Measurements from ENCODE around the gene TCEA3. TPM values are rescaled to one million over a fixed set of nuclear protein-coding genes. Genes with fewer than 3 reads are reported as not detected.

Gene TCEA3
- total RNA-seq, 1 experiment from 2014 or later: 0.37 TPM

DNA sequence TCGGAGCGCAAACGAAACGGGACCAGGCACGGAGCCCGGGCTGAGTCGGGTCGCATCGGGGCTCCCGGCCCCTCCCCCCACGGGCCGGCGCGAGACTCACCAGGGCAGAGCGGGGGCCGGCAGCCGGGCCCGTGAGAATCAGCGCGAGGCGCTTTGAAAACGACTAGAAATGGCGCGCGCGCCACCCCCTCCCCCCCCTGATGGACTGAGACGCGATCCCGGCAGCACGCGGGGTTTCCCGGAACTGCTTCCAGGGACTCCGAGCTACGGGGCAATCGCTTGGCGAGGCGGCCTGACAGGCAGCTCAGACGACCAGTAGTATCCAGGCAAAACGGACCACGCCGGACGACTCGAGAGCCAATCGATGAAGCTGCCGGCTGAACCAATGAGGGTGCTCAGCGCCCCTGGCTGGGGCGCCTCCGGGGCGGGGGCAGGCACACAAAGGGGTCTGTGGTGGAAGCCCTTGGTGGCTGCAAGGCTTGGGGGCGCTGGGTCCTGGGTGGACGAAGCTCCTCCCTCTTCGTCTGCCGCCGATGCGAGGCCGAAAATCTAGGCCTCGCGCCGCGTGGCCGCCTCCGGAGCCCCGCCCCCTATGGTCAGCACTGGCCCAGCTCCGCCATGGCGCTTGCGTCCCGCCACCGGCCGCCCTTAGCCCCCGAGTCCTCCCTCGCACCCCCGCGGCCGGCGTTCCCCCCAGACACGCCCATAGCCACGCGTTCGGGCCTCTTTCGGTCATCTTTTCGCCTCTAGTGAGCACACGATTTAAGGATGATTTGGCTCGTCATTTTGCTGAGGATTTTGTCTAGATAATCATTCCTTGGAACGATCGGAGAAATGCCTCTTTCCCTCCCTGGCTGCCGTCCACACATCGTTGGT, 80.2 kb downstream of the TCEA3 start, which contains the start of gene HNRNPR (continued):
- TF ChIP-seq, protein P1, sequence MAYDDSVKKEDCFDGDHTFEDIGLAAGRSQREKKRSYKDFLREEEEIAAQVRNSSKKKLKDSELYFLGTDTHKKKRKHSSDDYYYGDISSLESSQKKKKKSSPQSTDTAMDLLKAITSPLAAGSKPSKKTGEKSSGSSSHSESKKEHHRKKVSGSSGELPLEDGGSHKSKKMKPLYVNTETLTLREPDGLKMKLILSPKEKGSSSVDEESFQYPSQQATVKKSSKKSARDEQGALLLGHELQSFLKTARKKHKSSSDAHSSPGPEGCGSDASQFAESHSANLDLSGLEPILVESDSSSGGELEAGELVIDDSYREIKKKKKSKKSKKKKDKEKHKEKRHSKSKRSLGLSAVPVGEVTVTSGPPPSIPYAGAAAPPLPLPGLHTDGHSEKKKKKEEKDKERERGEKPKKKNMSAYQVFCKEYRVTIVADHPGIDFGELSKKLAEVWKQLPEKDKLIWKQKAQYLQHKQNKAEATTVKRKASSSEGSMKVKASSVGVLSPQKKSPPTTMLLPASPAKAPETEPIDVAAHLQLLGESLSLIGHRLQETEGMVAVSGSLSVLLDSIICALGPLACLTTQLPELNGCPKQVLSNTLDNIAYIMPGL (CRISPR knock-in tag; IDR thresholded peaks at IDR 0.05): peak; percentile 23; the same call in 1 of the 2 replicates
- TF ChIP-seq, protein P2, sequence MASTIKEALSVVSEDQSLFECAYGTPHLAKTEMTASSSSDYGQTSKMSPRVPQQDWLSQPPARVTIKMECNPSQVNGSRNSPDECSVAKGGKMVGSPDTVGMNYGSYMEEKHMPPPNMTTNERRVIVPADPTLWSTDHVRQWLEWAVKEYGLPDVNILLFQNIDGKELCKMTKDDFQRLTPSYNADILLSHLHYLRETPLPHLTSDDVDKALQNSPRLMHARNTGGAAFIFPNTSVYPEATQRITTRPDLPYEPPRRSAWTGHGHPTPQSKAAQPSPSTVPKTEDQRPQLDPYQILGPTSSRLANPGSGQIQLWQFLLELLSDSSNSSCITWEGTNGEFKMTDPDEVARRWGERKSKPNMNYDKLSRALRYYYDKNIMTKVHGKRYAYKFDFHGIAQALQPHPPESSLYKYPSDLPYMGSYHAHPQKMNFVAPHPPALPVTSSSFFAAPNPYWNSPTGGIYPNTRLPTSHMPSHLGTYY (CRISPR knock-in tag; IDR thresholded peaks at IDR 0.05): no peak
- TF ChIP-seq, protein P3, sequence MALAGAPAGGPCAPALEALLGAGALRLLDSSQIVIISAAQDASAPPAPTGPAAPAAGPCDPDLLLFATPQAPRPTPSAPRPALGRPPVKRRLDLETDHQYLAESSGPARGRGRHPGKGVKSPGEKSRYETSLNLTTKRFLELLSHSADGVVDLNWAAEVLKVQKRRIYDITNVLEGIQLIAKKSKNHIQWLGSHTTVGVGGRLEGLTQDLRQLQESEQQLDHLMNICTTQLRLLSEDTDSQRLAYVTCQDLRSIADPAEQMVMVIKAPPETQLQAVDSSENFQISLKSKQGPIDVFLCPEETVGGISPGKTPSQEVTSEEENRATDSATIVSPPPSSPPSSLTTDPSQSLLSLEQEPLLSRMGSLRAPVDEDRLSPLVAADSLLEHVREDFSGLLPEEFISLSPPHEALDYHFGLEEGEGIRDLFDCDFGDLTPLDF (CRISPR knock-in tag; IDR thresholded peaks at IDR 0.05): peak; percentile 62; the same call in 1 of the 2 replicates
- TF ChIP-seq, protein P4, sequence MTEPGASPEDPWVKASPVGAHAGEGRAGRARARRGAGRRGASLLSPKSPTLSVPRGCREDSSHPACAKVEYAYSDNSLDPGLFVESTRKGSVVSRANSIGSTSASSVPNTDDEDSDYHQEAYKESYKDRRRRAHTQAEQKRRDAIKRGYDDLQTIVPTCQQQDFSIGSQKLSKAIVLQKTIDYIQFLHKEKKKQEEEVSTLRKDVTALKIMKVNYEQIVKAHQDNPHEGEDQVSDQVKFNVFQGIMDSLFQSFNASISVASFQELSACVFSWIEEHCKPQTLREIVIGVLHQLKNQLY (CRISPR knock-in tag; IDR thresholded peaks at IDR 0.05): no peak
- TF ChIP-seq ZNF232 (CRISPR knock-in tag; IDR thresholded peaks at IDR 0.05) (0 out of 2 replicates have a peak, but pooled peaks have one; percentile 27), IRF2 (CRISPR knock-in tag; IDR thresholded peaks at IDR 0.05; ENCODE audit: borderline replicate concordance, low read depth) (no peak), JAZF1 (CRISPR knock-in tag; IDR thresholded peaks at IDR 0.05) (no peak), TEAD1 (CRISPR knock-in tag; IDR thresholded peaks at IDR 0.05) (0 out of 2 replicates have a peak, but pooled peaks have one; percentile 37), MYBL2 (CRISPR knock-in tag; IDR thresholded peaks at IDR 0.05) (peak; percentile 75), KAT7 (CRISPR knock-in tag; IDR thresholded peaks at IDR 0.05; ENCODE audit: borderline replicate concordance) (no peak), GABPB1 (CRISPR knock-in tag; IDR thresholded peaks at IDR 0.05) (peak; percentile 9; the same call in 1 of the 2 replicates), GTF2I (CRISPR knock-in tag; conservative IDR thresholded peaks at IDR 0.05) (no peak), SOX15 (CRISPR knock-in tag; IDR thresholded peaks at IDR 0.05) (no peak), ZNF396 (CRISPR knock-in tag; IDR thresholded peaks at IDR 0.05; ENCODE audit: borderline replicate concordance) (no peak), ZNF219 (CRISPR knock-in tag; IDR thresholded peaks at IDR 0.05; ENCODE audit: borderline replicate concordance) (no peak), CREB1 (CRISPR knock-in tag; IDR thresholded peaks at IDR 0.05) (peak; percentile 76; the same call in 1 of the 2 replicates), ZNF317 (CRISPR knock-in tag; IDR thresholded peaks at IDR 0.05; ENCODE audit: borderline replicate concordance, low read depth) (no peak), NFATC4 (CRISPR knock-in tag; IDR thresholded peaks at IDR 0.05) (no peak)
- TF ChIP-seq, protein P5, sequence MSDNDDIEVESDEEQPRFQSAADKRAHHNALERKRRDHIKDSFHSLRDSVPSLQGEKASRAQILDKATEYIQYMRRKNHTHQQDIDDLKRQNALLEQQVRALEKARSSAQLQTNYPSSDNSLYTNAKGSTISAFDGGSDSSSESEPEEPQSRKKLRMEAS (CRISPR knock-in tag; IDR thresholded peaks at IDR 0.05): peak; percentile 92
- TF ChIP-seq, protein P6, sequence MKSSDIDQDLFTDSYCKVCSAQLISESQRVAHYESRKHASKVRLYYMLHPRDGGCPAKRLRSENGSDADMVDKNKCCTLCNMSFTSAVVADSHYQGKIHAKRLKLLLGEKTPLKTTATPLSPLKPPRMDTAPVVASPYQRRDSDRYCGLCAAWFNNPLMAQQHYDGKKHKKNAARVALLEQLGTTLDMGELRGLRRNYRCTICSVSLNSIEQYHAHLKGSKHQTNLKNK (CRISPR knock-in tag; IDR thresholded peaks at IDR 0.05): no peak
- TF ChIP-seq, protein P7, sequence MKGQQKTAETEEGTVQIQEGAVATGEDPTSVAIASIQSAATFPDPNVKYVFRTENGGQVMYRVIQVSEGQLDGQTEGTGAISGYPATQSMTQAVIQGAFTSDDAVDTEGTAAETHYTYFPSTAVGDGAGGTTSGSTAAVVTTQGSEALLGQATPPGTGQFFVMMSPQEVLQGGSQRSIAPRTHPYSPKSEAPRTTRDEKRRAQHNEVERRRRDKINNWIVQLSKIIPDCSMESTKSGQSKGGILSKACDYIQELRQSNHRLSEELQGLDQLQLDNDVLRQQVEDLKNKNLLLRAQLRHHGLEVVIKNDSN (CRISPR knock-in tag; IDR thresholded peaks at IDR 0.05): no peak
- TF ChIP-seq, protein P8, sequence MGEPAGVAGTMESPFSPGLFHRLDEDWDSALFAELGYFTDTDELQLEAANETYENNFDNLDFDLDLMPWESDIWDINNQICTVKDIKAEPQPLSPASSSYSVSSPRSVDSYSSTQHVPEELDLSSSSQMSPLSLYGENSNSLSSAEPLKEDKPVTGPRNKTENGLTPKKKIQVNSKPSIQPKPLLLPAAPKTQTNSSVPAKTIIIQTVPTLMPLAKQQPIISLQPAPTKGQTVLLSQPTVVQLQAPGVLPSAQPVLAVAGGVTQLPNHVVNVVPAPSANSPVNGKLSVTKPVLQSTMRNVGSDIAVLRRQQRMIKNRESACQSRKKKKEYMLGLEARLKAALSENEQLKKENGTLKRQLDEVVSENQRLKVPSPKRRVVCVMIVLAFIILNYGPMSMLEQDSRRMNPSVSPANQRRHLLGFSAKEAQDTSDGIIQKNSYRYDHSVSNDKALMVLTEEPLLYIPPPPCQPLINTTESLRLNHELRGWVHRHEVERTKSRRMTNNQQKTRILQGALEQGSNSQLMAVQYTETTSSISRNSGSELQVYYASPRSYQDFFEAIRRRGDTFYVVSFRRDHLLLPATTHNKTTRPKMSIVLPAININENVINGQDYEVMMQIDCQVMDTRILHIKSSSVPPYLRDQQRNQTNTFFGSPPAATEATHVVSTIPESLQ (CRISPR knock-in tag; IDR thresholded peaks at IDR 0.05): no peak
- TF ChIP-seq, protein P9, sequence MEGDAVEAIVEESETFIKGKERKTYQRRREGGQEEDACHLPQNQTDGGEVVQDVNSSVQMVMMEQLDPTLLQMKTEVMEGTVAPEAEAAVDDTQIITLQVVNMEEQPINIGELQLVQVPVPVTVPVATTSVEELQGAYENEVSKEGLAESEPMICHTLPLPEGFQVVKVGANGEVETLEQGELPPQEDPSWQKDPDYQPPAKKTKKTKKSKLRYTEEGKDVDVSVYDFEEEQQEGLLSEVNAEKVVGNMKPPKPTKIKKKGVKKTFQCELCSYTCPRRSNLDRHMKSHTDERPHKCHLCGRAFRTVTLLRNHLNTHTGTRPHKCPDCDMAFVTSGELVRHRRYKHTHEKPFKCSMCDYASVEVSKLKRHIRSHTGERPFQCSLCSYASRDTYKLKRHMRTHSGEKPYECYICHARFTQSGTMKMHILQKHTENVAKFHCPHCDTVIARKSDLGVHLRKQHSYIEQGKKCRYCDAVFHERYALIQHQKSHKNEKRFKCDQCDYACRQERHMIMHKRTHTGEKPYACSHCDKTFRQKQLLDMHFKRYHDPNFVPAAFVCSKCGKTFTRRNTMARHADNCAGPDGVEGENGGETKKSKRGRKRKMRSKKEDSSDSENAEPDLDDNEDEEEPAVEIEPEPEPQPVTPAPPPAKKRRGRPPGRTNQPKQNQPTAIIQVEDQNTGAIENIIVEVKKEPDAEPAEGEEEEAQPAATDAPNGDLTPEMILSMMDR (IDR thresholded peaks at IDR 0.05): no peak
- TF ChIP-seq, protein P10, sequence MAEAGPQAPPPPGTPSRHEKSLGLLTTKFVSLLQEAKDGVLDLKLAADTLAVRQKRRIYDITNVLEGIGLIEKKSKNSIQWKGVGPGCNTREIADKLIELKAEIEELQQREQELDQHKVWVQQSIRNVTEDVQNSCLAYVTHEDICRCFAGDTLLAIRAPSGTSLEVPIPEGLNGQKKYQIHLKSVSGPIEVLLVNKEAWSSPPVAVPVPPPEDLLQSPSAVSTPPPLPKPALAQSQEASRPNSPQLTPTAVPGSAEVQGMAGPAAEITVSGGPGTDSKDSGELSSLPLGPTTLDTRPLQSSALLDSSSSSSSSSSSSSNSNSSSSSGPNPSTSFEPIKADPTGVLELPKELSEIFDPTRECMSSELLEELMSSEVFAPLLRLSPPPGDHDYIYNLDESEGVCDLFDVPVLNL (CRISPR knock-in tag; IDR thresholded peaks at IDR 0.05; ENCODE audit: borderline replicate concordance, low read depth): no peak
